AG04450 (cell line): ENCODE data around the gene ACSL5. TPM values are rescaled to one million over a fixed set of nuclear protein-coding genes. Genes with fewer than 3 reads are reported as not detected.

Experiments used
- CTCF ChIA-PET: fragments of 300-600, 350-600 bp; formaldehyde crosslinking; extraction: SDS; loops from one replicate; lab custom pipeline; 2022; ENCODE audit warnings: antibody characterized with exemption, inconsistent platforms; lab: Charles Lee
- POLR2A ChIA-PET: fragments of 350-600 bp; formaldehyde crosslinking; extraction: SDS; loops from one replicate; lab custom pipeline; 2021; ENCODE audit warnings: antibody characterized with exemption, inconsistent platforms; lab: Yijun Ruan, JAX
- DNase-seq: peaks from one replicate; pipeline ENCODE4 v3.0.0-alpha.2; 2011; ENCODE audit warnings: low read depth, low spot score
- H3K27ac ChIP-seq: one replicate; pipeline ENCODE4 v1.5.1; 2012; ENCODE audit warnings: low read depth, low read length, control low read depth
- H3K27me3 ChIP-seq: one replicate; pipeline ENCODE4 v1.6.0; 2012; ENCODE audit warnings: low read length; ENCODE audit not compliant: control insufficient read depth, insufficient read depth
- H3K4me3 ChIP-seq: 2 replicates; pipeline ENCODE4 v1.5.1; 2011; ENCODE audit warnings: mild to moderate bottlenecking, low read depth, low read length, control low read depth
- H3K9me3 ChIP-seq: 2 replicates; pipeline ENCODE4 v1.5.1; 2012; ENCODE audit warnings: low read length; ENCODE audit not compliant: control insufficient read depth, insufficient read depth
- CTCF ChIP-seq: IDR thresholded peaks from 2 replicates; pipeline ENCODE4 v1.5.1; 2011; ENCODE audit warnings: low read depth, low read length, control low read depth, inconsistent platforms
- polyA plus RNA-seq: library from polyadenylated mRNA; depleted of rRNA; stranded (reverse); fragments of >200 nt; gene quantifications from 2 replicates; pipeline ENCODE4 v1.2.3, GENCODE V29; 2011

The ACSL5 gene
- polyA plus RNA-seq, 1 experiment = 2.0 TPM

GRCh38 chr10:112407696-112408095 lies 33.8 kb downstream of the ACSL5 start:
- CTCF ChIA-PET = no interaction called here

GRCh38 chr10:112409299-112409698 lies 35.4 kb downstream of the ACSL5 start:
- Histone ChIP-seq H3K27ac (no peak overlapping the region), H3K27me3 (peaks cover 2% of the 10 kb centered on the region), H3K9me3 (no peaks in the 10 kb centered on the region), H3K4me3 (no peak overlapping the region)
- CTCF ChIA-PET = no interaction called here
- no peak for TF ChIP-seq CTCF
- no peak for DNase-seq
- POLR2A ChIA-PET = no interaction called here

More at GRCh38 chr10:112407696-112408095, 33.8 kb downstream of the ACSL5 start:
- Histone ChIP-seq H3K9me3 (no peaks in the 10 kb centered on the region), H3K27ac (no peak overlapping the region), H3K4me3 (no peak overlapping the region), H3K27me3 (peaks cover 2% of the 10 kb centered on the region)
- DNase-seq = no peak
- TF ChIP-seq CTCF = no peak
- POLR2A ChIA-PET = no interaction called here

- TF ChIP-seq CTCF = no peak
- H3K9me3 ChIP-seq = no peaks in the 10 kb centered on the region
Observed at GRCh38 chr10:112409755-112410154, 35.8 kb downstream of the ACSL5 start.

GRCh38 chr10:112412696-112413095 lies 38.8 kb downstream of the ACSL5 start:
- POLR2A ChIA-PET = no interaction called here
- H3K27me3 ChIP-seq = peaks cover 2% of the 10 kb centered on the region
- H3K27ac ChIP-seq = no peak overlapping the region
- no peak overlapping the region for H3K4me3 ChIP-seq
- DNase-seq = no peak
- CTCF ChIA-PET = no interaction called here
- no peak for TF ChIP-seq CTCF
- no peaks in the 10 kb centered on the region for H3K9me3 ChIP-seq

More at GRCh38 chr10:112409755-112410154, 35.8 kb downstream of the ACSL5 start:
- no peak for DNase-seq
- Histone ChIP-seq H3K27ac (no peak overlapping the region), H3K27me3 (peaks cover 2% of the 10 kb centered on the region), H3K4me3 (no peak overlapping the region)
- ChIA-PET CTCF (no interaction called here), POLR2A (no interaction called here)

- no peak for TF ChIP-seq CTCF
- ChIA-PET POLR2A (no interaction called here), CTCF (interaction anchor here (0.9 kb wide), 1 partner anchor 13 kb away, joined by 3 read pairs; no protein-coding TSS in a partner anchor)
- H3K4me3 ChIP-seq = no peak overlapping the region
- no peaks in the 10 kb centered on the region for H3K27me3 ChIP-seq
- H3K27ac ChIP-seq = no peak overlapping the region
- no peak for DNase-seq
- no peaks in the 10 kb centered on the region for H3K9me3 ChIP-seq
Observed at GRCh38 chr10:112421731-112422130, 47.8 kb downstream of the ACSL5 start.
